Measurements from ENCODE around the gene FAM184A.
A peak's percentile ranks its signal among the peaks of the same experiment; 100 is the strongest.

FAM184A gene

GRCh38 chr6:118965843-118966370, 112.6 kb downstream of the FAM184A start:
- no peaks in the 10 kb centered on the region for H3K27me3 ChIP-seq (ENCODE audit: control insufficient read depth, insufficient read depth, low read length)
- H3K4me1 ChIP-seq (ENCODE audit: control insufficient read depth, insufficient read depth, low read length) = no peaks in the 10 kb centered on the region
- no peak overlapping the region for H3K4me3 ChIP-seq (ENCODE audit: low read depth, low read length)
- no peak overlapping the region for H3K27ac ChIP-seq (ENCODE audit: low read depth, low read length)
- no peak overlapping the region for H3K9ac ChIP-seq (ENCODE audit: low read length)
- no peaks in the 10 kb centered on the region for H3K9me3 ChIP-seq (ENCODE audit: control insufficient read depth, insufficient read depth, low read depth, low read length)
- no peaks in the 10 kb centered on the region for H3K36me3 ChIP-seq (ENCODE audit: control insufficient read depth, insufficient read depth, low read length)

GRCh38 chr6:118965371-118965770, 113.1 kb downstream of the FAM184A start:
- no peaks in the 10 kb centered on the region for H3K9me3 ChIP-seq (ENCODE audit: control insufficient read depth, insufficient read depth, low read depth, low read length)
- no peak overlapping the region for H3K27ac ChIP-seq (ENCODE audit: low read depth, low read length)
- H3K9ac ChIP-seq (ENCODE audit: low read length) = no peak overlapping the region
- no peaks in the 10 kb centered on the region for H3K4me1 ChIP-seq (ENCODE audit: control insufficient read depth, insufficient read depth, low read length)
- no peak overlapping the region for H3K4me3 ChIP-seq (ENCODE audit: low read depth, low read length)
- no peaks in the 10 kb centered on the region for H3K36me3 ChIP-seq (ENCODE audit: control insufficient read depth, insufficient read depth, low read length)
- H3K27me3 ChIP-seq (ENCODE audit: control insufficient read depth, insufficient read depth, low read length) = no peaks in the 10 kb centered on the region

- no peaks in the 10 kb centered on the region for H3K4me1 ChIP-seq (ENCODE audit: control insufficient read depth, insufficient read depth, low read length)
- H3K36me3 ChIP-seq (ENCODE audit: control insufficient read depth, insufficient read depth, low read length) = no peaks in the 10 kb centered on the region
- no peak overlapping the region for H3K4me3 ChIP-seq (ENCODE audit: low read depth, low read length)
- no peaks in the 10 kb centered on the region for H3K27me3 ChIP-seq (ENCODE audit: control insufficient read depth, insufficient read depth, low read length)
- H3K9me3 ChIP-seq (ENCODE audit: control insufficient read depth, insufficient read depth, low read depth, low read length) = no peaks in the 10 kb centered on the region
- H3K27ac ChIP-seq (ENCODE audit: low read depth, low read length) = no peak overlapping the region
- H3K9ac ChIP-seq (ENCODE audit: low read length) = no peak overlapping the region
Measured at GRCh38 chr6:118963003-118963402, 115.5 kb downstream of the FAM184A start.

- Histone ChIP-seq H3K4me3 (ENCODE audit: low read depth, low read length) (no peak overlapping the region), H3K9ac (ENCODE audit: low read length) (no peak overlapping the region), H3K4me1 (ENCODE audit: control insufficient read depth, insufficient read depth, low read length) (no peaks in the 10 kb centered on the region), H3K27ac (ENCODE audit: low read depth, low read length) (no peak overlapping the region), H3K9me3 (ENCODE audit: control insufficient read depth, insufficient read depth, low read depth, low read length) (no peaks in the 10 kb centered on the region), H3K36me3 (ENCODE audit: control insufficient read depth, insufficient read depth, low read length) (no peaks in the 10 kb centered on the region), H3K27me3 (ENCODE audit: control insufficient read depth, insufficient read depth, low read length) (no peaks in the 10 kb centered on the region)
Measured at GRCh38 chr6:118959903-118960302, 118.6 kb downstream of the FAM184A start.

- H3K4me1 ChIP-seq (ENCODE audit: control insufficient read depth, insufficient read depth, low read length) = no peaks in the 10 kb centered on the region
- no peak overlapping the region for H3K4me3 ChIP-seq (ENCODE audit: low read depth, low read length)
- no peaks in the 10 kb centered on the region for H3K27me3 ChIP-seq (ENCODE audit: control insufficient read depth, insufficient read depth, low read length)
- no peaks in the 10 kb centered on the region for H3K9me3 ChIP-seq (ENCODE audit: control insufficient read depth, insufficient read depth, low read depth, low read length)
- H3K27ac ChIP-seq (ENCODE audit: low read depth, low read length) = no peak overlapping the region
- no peaks in the 10 kb centered on the region for H3K36me3 ChIP-seq (ENCODE audit: control insufficient read depth, insufficient read depth, low read length)
- H3K9ac ChIP-seq (ENCODE audit: low read length) = no peak overlapping the region
Measured at GRCh38 chr6:118953391-118953790, 125.1 kb downstream of the FAM184A start.

GRCh38 chr6:118952683-118953082, 125.8 kb downstream of the FAM184A start:
- Histone ChIP-seq H3K9ac (ENCODE audit: low read length) (no peak overlapping the region), H3K27ac (ENCODE audit: low read depth, low read length) (no peak overlapping the region), H3K9me3 (ENCODE audit: control insufficient read depth, insufficient read depth, low read depth, low read length) (no peaks in the 10 kb centered on the region), H3K4me1 (ENCODE audit: control insufficient read depth, insufficient read depth, low read length) (no peaks in the 10 kb centered on the region), H3K27me3 (ENCODE audit: control insufficient read depth, insufficient read depth, low read length) (no peaks in the 10 kb centered on the region), H3K4me3 (ENCODE audit: low read depth, low read length) (no peak overlapping the region), H3K36me3 (ENCODE audit: control insufficient read depth, insufficient read depth, low read length) (no peaks in the 10 kb centered on the region)

- H3K4me1 ChIP-seq (ENCODE audit: control insufficient read depth, insufficient read depth, low read length) = no peaks in the 10 kb centered on the region
- no peak overlapping the region for H3K4me3 ChIP-seq (ENCODE audit: low read depth, low read length)
- peaks cover 24% of the 10 kb centered on the region for H3K9me3 ChIP-seq (ENCODE audit: control insufficient read depth, insufficient read depth, low read depth, low read length)
- no peaks in the 10 kb centered on the region for H3K27me3 ChIP-seq (ENCODE audit: control insufficient read depth, insufficient read depth, low read length)
- no peaks in the 10 kb centered on the region for H3K36me3 ChIP-seq (ENCODE audit: control insufficient read depth, insufficient read depth, low read length)
- H3K9ac ChIP-seq (ENCODE audit: low read length) = no peak overlapping the region
- no peak overlapping the region for H3K27ac ChIP-seq (ENCODE audit: low read depth, low read length)
Measured at GRCh38 chr6:118945217-118945616, 133.2 kb downstream of the FAM184A start.

GRCh38 chr6:118940770-118941169, 137.7 kb downstream of the FAM184A start:
- H3K4me1 ChIP-seq (ENCODE audit: control insufficient read depth, insufficient read depth, low read length) = no peaks in the 10 kb centered on the region
- H3K9ac ChIP-seq (ENCODE audit: low read length) = no peak overlapping the region
- no peak overlapping the region for H3K4me3 ChIP-seq (ENCODE audit: low read depth, low read length)

GRCh38 chr6:118939683-118940082, 138.8 kb downstream of the FAM184A start:
- Histone ChIP-seq H3K4me3 (ENCODE audit: low read depth, low read length) (no peak overlapping the region), H3K27me3 (ENCODE audit: control insufficient read depth, insufficient read depth, low read length) (no peaks in the 10 kb centered on the region), H3K27ac (ENCODE audit: low read depth, low read length) (no peak overlapping the region), H3K9me3 (ENCODE audit: control insufficient read depth, insufficient read depth, low read depth, low read length) (peaks cover 32% of the 10 kb centered on the region), H3K4me1 (ENCODE audit: control insufficient read depth, insufficient read depth, low read length) (no peaks in the 10 kb centered on the region), H3K36me3 (ENCODE audit: control insufficient read depth, insufficient read depth, low read length) (no peaks in the 10 kb centered on the region), H3K9ac (ENCODE audit: low read length) (no peak overlapping the region)

More at GRCh38 chr6:118940770-118941169, 137.7 kb downstream of the FAM184A start:
- Histone ChIP-seq H3K27me3 (ENCODE audit: control insufficient read depth, insufficient read depth, low read length) (no peaks in the 10 kb centered on the region), H3K36me3 (ENCODE audit: control insufficient read depth, insufficient read depth, low read length) (no peaks in the 10 kb centered on the region), H3K27ac (ENCODE audit: low read depth, low read length) (no peak overlapping the region), H3K9me3 (ENCODE audit: control insufficient read depth, insufficient read depth, low read depth, low read length) (peaks cover 39% of the 10 kb centered on the region)

GRCh38 chr6:118935978-118936703, 142.3 kb downstream of the FAM184A start:
- H3K27ac ChIP-seq (ENCODE audit: low read depth, low read length) = no peak overlapping the region

GRCh38 chr6:118935331-118935668, 143.2 kb downstream of the FAM184A start:
- no peak overlapping the region for H3K9ac ChIP-seq (ENCODE audit: low read length)
- H3K4me3 ChIP-seq (ENCODE audit: low read depth, low read length) = peak overlapping the region; percentile 87
- no peaks in the 10 kb centered on the region for H3K4me1 ChIP-seq (ENCODE audit: control insufficient read depth, insufficient read depth, low read length)
- H3K27me3 ChIP-seq (ENCODE audit: control insufficient read depth, insufficient read depth, low read length) = no peaks in the 10 kb centered on the region
- peaks cover 21% of the 10 kb centered on the region for H3K36me3 ChIP-seq (ENCODE audit: control insufficient read depth, insufficient read depth, low read length)
- peaks cover 18% of the 10 kb centered on the region for H3K9me3 ChIP-seq (ENCODE audit: control insufficient read depth, insufficient read depth, low read depth, low read length)
- H3K27ac ChIP-seq (ENCODE audit: low read depth, low read length) = peak overlapping the region; percentile 64; the same call in 1 of the 2 replicates

More at GRCh38 chr6:118935978-118936703, 142.3 kb downstream of the FAM184A start:
- peaks cover 13% of the 10 kb centered on the region for H3K36me3 ChIP-seq (ENCODE audit: control insufficient read depth, insufficient read depth, low read length)
- H3K9ac ChIP-seq (ENCODE audit: low read length) = no peak overlapping the region
- H3K9me3 ChIP-seq (ENCODE audit: control insufficient read depth, insufficient read depth, low read depth, low read length) = peaks cover 26% of the 10 kb centered on the region
- no peaks in the 10 kb centered on the region for H3K4me1 ChIP-seq (ENCODE audit: control insufficient read depth, insufficient read depth, low read length)
- H3K4me3 ChIP-seq (ENCODE audit: low read depth, low read length) = 0 out of 2 replicates have a peak overlapping the region, but pooled peaks have one; percentile 13
- no peaks in the 10 kb centered on the region for H3K27me3 ChIP-seq (ENCODE audit: control insufficient read depth, insufficient read depth, low read length)

Measured in HUES6 (cell line).